DMS79 (cell line): ENCODE results near the gene IL10RA.

Experiments
- DNase-seq: peaks from one replicate; lab custom pipeline; 2025; lab: John Stamatoyannopoulos, UW

The IL10RA gene

DNA sequence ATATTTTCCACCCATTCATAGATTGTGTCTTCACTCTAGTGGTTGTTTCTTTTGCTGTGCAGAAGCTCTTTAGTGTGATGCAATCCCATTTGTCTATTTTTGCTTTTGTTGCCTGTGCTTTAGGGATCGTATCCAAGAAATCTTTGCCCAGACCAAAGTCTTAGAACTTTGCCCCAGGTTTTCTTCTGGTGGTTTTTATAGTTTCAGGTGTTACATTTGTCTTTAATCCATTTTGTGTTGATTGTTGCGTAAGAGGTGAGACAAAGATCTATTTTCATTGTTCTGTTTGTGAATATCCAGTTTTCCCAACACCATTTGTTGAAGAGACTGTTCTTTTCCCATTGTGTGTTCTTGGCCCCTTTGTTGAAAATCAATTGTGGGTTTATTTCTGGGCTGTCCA, 6.4 kb downstream of the IL10RA start:
- DNase-seq = no peak

DNA sequence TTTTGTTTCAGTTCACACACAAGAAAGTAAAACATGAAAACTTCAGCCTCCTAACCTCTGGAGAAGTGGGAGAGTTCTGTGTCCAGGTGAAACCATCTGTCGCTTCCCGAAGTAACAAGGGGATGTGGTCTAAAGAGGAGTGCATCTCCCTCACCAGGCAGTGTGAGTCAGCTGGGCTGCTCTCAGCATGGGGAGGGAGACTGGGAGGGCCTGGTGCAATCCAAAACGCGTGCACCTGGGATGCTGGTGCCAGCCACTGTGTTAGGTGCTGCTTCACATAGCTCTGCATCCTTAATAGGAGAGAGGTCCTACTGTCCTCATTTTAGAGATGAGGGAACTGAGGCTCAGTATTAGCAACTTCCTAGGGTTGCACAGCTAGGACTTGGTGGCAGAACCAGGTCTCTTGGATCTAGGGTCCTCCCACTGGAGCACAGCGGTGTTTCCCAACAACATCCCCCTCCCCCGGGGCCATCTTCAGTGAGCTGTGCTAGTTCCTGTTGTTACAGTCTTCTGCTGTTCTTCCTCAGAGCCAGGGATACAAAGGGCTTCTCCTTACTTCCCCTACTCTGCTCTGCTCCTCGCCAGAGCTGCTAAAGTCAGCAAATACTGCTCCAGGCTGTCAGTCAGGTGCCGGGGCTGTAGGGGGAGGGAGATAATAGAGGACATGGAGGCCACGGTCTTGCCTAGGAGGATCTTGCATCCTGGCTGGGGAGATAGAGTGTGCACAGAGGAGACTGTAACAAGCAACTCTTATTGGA, 8.0 kb downstream of the IL10RA start:
- DNase-seq = no peak

DNA sequence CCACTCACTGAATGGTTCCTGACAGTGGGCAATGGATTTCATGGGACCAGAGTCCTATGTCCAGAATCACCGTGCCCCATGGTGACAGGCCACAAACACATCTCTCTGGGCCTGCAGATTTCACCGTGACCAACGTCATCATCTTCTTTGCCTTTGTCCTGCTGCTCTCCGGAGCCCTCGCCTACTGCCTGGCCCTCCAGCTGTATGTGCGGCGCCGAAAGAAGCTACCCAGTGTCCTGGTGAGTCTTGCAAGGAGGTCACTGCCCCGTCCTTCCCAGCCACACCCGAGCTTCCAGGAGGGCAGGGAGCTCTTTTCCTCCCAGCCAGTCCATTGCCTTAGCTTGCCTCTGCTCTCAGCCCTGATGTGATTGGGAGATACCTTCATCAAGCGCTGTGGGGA, 9.3 kb downstream of the IL10RA start:
- DNase-seq = no peak

DNA sequence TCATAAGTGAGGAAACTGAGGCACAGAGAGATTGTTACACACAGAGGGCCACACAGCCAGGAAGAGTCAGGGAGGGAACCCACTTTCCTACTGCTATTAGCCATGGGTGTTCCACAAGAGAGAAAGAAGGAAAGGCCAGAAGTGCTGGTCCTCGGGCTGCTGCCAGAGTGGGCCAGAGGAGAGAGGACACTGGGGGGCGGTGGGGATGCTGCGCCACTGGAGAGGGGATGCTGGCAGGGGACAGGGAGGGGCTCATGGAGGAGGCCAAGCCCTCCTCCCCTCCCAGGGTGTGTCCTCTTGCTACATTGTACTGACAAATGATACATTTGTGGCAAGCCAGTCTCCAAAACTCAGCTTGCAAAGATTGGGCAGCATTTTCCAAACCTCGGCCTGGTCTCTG, 9.9 kb downstream of the IL10RA start:
- DNase-seq = no peak

DNA sequence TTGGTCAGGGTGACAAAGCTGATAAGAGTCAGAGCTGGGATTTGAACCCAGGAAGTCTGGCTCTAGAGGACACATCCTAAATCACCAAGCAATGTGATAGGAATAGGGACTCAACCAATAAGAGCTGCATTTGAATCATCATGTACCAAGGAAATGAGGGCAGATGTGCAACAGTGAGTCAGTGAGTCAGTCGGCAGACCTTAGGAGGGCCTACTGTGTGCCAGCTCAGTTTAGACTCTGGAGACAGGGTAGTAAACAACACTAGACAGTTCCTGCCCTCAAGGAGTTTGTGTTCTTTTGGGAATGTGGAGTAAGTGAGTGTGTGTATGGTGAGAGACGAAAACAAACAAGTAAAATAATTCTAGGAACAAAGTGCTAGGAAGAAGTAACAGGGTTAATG, 11.2 kb downstream of the IL10RA start:
- DNase-seq = no peak

DNA sequence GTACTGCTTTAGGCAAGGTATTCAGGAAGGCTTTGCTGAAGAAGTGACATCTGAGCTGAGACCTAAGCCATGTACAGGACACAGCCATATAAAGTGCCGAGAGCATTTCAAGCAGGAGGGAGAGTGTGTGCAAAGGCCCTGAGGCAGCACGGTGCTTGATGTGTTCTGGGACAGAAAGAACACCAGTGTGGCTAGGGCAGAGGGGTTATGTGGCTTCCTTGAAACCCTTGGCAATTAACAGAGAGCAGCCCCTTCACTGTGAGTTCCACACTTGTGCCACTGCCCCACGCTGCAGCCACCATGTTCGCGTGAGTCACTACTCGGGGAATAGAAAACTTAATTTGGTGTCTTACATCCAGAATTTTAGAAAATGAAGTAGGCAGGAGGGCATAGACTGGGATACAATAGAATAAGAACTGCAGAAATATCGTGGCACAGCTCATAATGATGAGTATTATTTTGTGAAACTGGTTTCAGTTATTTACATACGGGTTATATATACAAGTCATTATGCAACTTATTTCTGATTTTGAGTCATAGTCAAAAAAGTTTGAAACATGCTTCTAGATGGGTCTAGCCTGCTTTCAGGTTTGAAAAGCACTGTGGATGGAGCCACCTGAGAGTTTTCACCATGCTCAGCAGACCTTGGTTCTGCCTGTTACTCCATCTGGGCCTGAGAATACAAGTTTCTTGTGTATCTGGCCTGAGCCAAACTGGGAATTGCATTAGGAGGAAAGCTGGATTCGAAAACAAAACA, 11.8 kb downstream of the IL10RA start:
- no peak for DNase-seq

DNA sequence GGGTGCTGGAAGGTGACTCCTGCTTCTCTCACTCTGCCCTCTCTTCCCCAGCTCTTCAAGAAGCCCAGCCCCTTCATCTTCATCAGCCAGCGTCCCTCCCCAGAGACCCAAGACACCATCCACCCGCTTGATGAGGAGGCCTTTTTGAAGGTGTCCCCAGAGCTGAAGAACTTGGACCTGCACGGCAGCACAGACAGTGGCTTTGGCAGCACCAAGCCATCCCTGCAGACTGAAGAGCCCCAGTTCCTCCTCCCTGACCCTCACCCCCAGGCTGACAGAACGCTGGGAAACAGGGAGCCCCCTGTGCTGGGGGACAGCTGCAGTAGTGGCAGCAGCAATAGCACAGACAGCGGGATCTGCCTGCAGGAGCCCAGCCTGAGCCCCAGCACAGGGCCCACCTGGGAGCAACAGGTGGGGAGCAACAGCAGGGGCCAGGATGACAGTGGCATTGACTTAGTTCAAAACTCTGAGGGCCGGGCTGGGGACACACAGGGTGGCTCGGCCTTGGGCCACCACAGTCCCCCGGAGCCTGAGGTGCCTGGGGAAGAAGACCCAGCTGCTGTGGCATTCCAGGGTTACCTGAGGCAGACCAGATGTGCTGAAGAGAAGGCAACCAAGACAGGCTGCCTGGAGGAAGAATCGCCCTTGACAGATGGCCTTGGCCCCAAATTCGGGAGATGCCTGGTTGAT, 12.6 kb downstream of the IL10RA start:
- DNase-seq = no peak

DNA sequence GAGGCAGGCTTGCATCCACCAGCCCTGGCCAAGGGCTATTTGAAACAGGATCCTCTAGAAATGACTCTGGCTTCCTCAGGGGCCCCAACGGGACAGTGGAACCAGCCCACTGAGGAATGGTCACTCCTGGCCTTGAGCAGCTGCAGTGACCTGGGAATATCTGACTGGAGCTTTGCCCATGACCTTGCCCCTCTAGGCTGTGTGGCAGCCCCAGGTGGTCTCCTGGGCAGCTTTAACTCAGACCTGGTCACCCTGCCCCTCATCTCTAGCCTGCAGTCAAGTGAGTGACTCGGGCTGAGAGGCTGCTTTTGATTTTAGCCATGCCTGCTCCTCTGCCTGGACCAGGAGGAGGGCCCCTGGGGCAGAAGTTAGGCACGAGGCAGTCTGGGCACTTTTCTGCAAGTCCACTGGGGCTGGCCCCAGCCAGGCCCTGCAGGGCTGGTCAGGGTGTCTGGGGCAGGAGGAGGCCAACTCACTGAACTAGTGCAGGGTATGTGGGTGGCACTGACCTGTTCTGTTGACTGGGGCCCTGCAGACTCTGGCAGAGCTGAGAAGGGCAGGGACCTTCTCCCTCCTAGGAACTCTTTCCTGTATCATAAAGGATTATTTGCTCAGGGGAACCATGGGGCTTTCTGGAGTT, 13.3 kb downstream of the IL10RA start:
- DNase-seq = no peak

DNA sequence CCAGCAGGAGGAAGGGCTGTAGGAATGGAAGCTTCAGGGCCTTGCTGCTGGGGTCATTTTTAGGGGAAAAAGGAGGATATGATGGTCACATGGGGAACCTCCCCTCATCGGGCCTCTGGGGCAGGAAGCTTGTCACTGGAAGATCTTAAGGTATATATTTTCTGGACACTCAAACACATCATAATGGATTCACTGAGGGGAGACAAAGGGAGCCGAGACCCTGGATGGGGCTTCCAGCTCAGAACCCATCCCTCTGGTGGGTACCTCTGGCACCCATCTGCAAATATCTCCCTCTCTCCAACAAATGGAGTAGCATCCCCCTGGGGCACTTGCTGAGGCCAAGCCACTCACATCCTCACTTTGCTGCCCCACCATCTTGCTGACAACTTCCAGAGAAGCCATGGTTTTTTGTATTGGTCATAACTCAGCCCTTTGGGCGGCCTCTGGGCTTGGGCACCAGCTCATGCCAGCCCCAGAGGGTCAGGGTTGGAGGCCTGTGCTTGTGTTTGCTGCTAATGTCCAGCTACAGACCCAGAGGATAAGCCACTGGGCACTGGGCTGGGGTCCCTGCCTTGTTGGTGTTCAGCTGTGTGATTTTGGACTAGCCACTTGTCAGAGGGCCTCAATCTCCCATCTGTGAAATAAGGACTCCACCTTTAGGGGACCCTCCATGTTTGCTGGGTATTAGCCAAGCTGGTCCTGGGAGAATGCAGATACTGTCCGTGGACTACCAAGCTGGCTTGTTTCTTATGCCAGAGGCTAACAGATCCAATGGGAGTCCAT, 14.1 kb downstream of the IL10RA start:
- DNase-seq = no peak

DNA sequence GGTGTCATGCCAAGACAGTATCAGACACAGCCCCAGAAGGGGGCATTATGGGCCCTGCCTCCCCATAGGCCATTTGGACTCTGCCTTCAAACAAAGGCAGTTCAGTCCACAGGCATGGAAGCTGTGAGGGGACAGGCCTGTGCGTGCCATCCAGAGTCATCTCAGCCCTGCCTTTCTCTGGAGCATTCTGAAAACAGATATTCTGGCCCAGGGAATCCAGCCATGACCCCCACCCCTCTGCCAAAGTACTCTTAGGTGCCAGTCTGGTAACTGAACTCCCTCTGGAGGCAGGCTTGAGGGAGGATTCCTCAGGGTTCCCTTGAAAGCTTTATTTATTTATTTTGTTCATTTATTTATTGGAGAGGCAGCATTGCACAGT, 14.6 kb downstream of the IL10RA start:
- DNase-seq = no peak

DNA sequence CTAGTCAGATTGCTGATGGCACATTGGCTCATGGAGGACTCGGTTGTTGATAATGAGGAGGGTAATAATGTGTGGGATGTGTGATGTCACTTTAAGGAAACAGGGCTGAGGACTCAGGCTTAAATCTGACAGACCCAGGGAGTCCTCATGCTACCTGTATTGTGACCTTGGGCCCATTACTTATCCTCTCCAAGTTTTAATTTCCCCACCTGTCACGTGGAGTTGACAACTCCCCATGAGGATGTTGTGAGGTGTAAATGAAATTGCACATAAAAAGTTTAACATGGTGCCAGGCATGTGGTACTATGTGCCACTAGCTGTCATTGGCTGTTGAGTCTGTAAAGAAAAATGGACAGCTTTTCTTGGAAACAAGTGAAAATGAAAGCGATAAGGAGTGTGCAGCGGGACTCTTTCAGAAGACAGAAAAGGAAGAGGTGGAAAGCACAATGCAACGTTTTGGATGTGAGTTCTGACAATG, 15.3 kb downstream of the IL10RA start:
- no peak for DNase-seq

DNA sequence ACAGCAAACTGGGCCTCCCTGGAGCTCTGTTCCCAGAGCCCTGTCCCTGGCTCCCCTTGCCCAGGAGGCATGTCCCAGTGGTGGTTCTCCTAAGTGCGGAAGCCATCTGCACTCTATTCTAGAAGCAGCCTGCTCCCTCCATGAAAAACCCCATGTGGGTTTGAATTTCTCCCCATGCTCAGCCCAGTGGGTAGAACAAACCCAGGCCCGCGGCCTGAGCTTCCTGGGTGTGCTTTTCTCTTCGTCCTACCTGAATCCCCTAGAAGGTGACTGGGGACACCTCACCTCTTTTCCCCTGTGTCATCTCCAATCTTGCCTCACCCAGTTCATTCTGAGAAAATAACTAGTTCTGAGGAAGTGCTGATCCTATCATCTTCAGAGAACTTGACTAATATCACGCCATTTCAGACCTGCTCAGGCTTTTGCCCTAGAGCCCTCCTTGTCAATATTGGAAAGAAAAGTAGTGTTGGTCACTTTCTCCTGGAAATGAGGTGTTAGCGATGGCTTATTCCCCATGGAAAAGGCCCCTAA, 15.9 kb downstream of the IL10RA start:
- DNase-seq = no peak

DNA sequence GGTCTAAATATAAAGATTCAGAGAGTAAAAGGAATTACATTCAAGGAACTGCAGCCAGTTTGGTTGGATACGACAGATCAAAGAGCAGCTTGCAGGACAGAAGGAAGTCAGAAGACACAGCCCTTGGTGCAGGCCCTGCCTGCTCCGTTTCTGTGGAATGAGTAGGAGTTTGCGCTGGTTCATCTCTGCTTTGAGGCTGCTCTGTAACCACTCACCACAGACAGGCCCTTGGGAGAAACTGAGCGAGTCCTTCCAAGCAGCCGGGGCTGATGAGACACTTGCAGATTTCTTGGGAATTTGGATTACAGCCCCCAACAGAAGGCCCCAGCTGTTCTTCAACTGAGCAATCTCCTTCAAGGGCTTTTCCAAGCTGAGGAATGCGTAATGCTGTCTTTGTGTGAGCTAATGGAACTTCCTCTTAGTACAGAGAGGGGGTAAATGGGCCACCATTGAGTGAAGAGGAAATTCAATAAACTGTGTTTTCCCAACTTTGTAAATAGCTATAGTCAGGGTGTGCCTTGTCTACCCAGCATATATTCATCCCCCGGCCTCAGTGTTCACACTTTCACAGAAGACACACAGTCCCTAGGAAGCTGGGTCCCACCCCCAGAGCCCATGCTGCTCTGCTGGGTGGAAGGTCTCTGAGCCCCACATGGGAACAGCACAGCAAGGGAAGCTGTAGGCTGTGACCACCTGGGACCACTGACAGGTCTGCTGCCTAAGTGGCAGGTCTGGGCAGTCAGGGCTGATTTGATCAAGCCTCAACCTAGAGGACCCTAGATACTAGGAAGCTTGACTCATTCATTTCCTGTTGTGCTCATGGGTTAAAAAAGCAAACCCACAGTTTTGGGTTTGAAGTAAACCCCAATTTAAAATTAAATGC, 16.6 kb downstream of the IL10RA start:
- DNase-seq = no peak

DNA sequence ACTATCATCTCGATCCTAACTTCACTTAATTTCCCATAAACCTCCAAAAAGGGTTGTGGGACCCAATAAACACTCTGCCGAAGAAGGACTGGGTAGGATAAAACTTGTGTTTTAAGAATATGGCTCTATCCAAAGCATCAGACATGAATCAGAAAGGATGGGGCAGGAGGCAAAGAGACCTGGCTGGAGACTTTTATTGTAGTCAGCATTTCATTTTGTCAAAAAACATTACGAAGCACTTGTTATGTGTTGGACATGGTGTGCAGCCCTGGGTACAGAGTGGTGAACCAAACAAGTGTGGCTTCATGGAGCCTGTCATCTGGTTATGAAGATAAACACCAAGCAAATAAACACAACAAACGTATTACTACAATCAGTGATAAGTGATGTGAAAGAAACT, 17.3 kb downstream of the IL10RA start:
- DNase-seq = no peak

DNA sequence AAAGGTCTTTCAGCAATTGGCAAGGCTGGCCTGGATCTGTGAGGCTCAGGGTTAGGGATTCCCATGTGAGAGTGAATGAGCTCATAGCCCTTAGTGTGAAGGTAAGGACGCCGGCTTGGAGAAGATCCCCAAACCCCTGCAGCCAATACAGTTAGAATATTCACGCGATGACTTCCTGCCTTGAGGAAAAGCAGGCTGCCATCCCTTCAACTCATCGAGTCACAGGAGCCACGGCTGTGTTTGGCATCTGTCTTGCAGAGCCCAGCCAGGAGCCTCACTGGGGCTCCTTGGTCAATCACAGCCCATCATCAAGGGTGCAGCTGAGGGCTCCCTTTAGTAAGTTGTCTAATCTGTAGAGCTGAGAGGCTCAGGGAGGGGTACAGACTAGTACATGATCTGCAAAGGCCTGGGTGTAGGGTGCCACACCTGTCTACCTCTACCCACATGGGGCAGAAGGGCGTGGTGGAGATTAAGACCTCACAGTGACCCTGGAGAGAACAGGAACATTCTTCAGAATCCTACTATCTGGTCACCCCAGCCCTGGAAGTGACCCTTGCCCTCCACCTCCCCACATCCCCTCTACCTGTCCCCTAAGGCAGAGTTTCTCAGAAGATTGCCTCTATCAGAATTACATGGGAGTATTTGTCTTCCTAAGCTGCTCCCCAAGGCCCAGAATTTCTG, 18.5 kb downstream of the IL10RA start:
- no peak for DNase-seq

DNA sequence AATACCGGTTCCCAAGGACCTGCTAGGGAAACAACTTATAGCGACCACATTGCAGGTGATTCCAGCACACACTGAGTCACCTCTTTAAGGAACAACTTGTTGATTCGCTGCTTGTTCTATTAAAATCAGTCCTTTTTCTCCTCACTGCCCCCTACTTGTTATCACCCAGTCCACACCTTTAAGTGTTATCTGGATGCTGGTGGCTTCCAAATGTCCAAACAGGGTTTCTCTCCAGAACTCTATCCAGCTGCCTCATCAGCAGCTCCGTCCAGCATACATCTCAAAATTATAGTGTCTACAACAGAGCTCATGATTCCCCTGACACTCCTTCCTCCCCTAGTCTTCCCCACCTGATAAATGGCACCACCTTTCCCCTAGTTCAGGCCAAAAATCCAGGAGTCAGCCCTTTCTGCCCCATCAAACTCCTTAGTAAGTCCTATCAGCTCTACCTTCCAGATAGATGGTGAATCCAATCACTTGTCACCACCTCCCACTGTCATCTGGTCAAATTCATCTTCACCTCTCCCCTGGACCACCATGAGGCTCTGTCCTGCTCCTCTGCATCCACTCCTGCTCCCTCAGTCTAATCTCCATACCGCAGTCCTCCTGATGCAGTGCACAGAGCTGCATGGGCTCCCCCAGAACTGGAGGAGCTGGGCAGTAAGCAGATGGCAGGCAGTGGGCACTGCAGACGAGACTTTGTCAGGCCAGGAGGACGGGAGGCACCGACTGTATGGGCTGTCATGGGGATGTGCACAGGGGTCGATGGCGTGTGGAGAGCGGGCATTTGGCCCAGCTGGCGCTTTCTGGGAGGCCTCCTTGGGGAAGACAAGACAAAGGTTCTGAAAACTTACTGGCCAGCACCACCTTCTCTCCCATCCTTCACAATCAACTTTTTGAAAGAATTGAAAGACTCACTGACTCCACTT, 19.3 kb downstream of the IL10RA start:
- no peak for DNase-seq

DNA sequence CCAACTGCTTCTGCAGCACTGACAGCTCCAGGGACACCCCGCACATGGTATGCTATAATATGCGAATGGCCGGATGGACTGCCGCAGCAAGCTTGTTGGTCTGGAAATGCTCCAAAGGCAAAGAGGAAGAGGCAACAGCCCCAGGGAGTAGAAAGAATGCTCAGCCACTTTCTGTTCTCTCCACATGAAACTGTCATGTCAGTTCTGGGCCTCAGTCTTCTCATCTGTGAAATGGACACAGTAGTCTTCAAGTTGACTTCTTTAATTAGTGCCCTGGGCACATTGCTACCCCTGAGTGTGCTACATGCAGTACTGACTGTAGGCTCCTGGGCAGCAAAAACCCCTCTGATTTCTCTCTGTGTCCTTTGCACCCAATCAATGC, 19.9 kb downstream of the IL10RA start:
- DNase-seq = no peak

DNA sequence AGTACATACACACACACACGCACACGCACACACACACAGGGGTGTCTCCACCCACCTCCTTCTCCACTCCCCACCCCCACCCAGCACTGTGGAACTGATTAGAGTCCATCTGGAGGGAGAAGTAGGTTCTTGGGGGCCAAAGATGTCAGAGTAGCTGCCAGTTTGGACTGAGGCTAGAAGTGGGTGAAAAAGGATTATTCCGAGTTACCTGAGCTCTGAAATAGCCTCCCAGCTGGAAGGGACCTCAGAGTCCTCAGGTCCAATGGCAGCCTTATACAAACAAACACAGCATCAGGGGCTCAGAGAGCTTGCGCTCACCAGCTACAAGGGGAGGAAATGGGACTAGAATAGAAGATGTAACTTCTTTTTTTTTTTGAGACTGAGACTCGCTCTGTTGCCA, 20.8 kb downstream of the IL10RA start:
- no peak for DNase-seq
